ENCODE measurements around the gene LEFTY2.

The LEFTY2 gene

GRCh38 chr1:225928186-225929175 is 12.5 kb downstream of the LEFTY2 start:
- peak; percentile 97 for DNase-seq

- DNase-seq = peak; percentile 56
Observed at GRCh38 chr1:225926551-225927113, 14.4 kb downstream of the LEFTY2 start.

DNA sequence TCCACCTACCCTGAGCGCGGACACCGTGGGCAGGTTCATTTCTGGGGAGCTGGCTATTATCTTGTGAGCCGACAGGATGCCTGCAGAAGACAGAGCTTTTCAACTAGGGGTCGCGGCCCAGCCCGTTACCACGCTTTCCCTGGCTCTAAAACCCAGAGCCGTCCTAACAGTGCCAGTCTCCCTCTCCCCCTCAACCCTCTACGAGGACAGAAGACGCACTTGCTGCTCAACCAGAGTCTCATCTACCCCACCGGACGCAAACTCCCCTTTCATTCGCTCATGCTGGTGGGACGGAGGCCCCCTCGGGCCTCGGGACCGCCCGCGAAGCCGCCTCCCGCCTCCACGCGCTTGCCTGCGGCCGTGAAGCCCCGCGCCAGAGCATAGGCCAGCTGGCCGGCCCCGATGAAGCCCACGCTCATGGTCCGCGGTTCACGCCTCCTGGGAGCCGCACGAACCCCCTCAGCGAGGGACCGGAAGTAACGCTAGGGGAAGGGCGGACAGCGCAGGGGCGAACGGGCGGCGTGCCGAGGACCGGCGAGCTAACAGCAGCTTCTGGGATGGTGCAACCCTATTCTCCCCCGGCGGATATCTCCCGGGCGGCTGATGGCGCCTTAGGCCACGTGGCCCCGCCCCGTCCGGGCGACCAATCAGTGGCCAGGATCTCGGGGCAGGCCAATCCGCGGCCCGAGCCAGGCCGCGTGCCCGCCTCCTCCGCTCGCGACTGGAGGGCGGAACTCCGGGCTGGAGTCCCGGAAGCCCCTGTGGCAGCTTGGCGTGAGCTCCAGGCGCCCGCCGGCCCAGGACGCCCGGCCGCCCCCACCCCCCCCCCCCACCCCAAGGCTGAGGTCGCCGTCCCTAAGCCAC is 17.1 kb downstream of the LEFTY2 start, which contains the start of gene PYCR2:
PYCR2 (minus strand) TSS at position 559 of the 864 bp plus-strand sequence; CDS start at position 419, 140 bp downstream.
- peak; percentile 99 for DNase-seq

DNA sequence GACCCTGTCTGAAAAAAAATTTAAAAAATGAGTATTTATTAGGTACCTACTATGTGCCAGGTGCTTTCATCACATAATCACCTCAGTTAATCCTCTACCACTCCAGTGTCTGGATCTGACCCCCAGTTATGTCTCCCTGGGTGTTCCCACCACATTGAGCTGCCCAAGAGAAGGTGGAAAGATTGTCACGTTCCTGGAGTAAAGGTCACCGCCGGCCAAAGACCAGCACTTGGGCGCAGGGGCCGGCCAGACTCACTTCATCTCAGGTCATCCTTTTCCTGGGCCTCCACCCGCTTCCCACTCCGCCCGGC is 17.7 kb downstream of the LEFTY2 start:
- DNase-seq = no peak

GRCh38 chr1:225921734-225922709 is 19.0 kb downstream of the LEFTY2 start:
- no peak for DNase-seq

DNA sequence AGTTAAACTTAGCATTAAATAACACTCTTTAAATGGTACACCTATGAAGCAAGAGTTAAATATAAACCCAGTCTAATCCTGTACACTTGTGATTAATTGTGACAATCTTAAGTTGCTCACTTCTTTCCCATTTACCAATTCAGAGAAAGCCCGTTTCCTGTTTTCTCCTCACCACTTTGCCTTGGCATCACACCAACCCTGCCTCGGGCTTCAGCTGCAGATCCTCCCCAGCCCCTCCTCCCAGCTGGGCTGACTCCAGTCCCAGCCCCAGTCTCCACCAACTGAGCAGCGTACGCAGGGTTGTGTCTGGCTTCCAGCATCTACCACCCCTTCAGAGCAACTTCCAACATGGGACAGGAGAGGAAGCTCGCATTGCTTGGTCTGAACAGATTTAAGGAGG is 21.1 kb downstream of the LEFTY2 start:
- DNase-seq = no peak

- no peak for DNase-seq
Observed at GRCh38 chr1:225918280-225918679, 22.7 kb downstream of the LEFTY2 start.

DNA sequence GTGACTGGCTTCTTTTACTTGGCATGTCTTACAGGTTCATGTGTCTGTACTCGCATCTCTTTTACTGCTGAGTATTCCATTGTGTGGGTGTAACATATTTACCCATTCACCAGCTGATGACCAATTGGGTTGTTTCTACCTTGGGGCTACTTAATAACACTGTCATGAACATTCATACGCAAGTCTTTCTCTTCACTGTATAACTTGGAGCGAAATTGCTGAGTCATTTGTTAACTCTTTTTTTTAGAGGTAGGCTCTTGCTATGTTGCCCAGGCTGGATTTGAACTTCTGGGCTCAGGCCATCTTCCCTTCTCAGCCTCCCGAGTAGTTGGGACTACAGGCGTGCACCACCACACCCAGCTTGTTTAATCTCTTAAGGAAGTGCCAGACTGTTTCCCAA is 23.5 kb downstream of the LEFTY2 start:
- DNase-seq = no peak

- DNase-seq = no peak
Observed at GRCh38 chr1:225917101-225917500, 23.9 kb downstream of the LEFTY2 start.

DNA sequence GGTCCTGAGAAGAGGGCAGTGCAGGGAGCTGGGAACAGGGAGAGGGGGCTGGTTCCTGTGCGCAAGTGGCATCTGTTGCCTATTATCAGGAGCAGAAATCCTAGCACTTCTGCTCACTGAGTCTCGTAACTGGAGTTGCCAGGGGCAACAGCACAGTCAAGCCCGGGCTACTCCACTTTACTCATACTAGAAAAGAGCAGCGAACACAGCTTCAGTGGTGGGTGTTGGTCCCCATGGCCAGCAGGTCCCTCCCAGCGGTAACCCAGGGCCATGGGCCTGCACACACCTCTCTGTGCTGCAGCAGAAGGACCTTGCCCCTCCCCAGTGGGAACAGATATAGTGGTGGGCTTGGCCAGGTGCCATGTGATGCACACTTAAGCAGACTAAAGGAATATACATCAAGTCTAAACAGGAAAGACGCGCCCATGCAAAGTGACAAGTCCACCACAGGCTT is 25.5 kb downstream of the LEFTY2 start:
- no peak for DNase-seq

- no peak for DNase-seq
Observed at GRCh38 chr1:225914947-225915346, 26.1 kb downstream of the LEFTY2 start.

GRCh38 chr1:225914391-225914790 is 26.6 kb downstream of the LEFTY2 start:
- no peak for DNase-seq

DNA sequence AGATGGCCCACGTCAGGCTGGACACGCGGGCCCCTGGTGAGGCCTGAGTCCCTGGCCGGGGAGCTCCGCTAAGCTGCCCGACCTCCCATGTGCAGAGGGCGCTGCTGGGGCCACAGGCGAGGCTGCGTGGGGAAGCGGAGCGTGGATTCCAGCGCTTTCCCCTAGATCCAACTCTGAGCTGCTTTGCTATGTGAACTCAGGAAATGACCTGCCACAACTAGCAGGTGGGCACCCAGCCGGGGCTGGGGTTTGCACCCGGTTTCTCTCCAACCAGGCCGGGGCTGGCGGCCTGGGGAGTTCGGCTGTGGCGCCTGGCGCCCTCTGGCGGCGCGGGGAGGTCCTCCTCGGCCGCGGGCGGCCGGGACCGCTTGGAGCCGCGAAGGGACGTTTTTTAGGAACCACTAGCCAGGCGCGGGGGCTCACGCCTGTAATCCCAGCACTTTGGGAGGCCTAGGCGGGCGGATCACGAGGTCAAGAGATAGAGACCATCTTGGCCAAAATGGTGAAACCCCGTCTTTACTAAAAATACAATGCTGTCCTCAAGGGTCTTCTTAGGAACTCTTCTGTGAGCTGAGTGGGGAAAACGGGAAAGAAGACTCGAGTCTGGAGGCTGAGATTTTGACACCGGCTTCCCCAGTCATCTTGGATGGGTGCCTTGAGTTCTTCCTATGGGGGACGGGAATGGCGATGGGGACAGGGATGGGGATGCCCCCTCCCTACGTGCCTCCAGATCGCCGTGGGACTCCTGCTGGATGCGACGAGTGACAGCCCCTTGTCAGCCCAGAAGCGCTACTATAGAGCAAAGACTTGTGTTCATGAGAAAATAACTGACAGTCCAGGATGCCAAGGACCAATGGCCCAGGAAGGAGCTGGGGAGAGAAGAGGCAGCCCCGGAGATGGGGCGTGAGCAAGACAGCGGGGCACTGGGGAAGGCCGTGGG is 29.6 kb downstream of the LEFTY2 start:
- DNase-seq = peak; percentile 24

DNA sequence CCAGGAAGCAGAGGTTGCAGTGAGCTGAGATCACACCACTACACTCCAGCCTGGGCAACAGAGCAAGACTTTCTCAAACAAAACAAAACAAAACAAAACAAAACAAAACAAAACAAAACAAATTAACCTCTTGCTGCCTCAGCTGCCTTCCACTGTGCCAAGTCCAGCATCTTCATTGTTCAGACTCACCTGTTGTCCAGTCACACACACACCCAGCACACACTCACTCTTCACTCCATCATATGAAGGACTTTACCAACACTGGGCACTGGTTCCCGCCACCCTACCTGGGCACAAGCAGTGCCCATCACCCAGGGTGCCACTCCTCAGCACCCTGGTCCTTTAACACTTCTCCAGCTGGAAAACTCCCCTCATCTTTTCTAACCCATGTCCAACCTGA is 31.5 kb downstream of the LEFTY2 start:
- no peak for DNase-seq

- no peak for DNase-seq
Observed at GRCh38 chr1:225908773-225909172, 32.2 kb downstream of the LEFTY2 start.

DNA sequence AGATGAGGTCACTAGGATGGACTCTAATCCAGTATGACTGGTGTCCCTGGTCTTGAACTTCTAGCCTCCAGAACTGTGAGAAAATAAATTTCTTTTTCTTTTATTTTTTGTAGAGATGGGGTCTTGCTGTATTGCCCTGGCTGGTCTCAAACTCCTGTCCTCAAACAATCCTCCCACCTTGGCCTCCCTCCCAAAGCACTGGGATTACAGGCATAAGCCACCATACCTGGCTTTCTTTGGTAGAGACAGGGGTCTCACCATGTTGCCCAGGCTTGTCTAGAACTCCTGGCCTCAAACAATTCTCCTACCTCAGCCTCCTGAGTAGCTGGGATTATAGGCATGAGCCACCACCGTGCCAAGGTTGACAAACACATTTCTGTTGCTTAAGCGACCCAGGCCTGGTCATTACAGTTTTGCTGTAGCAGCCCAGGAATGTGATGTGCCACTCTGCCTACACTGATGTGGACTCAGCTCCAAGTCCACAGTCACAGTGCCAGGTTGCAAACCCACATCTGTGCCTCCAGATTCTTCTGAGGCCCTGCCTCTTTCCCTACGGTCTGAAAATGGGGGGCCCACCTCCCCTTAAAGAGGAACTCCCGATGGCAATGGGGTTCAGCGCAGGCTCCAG is 32.9 kb downstream of the LEFTY2 start:
- DNase-seq = no peak

DNA sequence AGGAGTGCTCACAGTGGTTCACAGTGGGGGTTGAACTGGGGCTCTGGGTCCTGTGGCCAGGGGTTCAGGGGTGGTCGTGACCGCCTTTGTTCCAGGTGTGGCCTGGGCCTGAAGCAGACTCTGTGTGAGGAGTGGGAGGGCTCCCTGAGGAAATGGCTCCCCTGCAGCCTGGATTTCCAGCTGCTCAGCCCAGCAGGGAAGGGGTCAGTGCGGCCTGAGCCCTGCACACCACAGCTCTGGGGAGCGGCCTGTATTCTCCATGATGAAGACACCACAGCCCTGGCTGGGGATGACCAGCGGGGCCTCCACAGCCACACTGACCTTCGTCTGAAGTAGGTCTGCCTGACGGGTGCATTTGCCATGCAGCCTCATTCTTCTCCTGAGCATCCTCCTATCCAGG is 33.7 kb downstream of the LEFTY2 start:
- DNase-seq = no peak

DNA sequence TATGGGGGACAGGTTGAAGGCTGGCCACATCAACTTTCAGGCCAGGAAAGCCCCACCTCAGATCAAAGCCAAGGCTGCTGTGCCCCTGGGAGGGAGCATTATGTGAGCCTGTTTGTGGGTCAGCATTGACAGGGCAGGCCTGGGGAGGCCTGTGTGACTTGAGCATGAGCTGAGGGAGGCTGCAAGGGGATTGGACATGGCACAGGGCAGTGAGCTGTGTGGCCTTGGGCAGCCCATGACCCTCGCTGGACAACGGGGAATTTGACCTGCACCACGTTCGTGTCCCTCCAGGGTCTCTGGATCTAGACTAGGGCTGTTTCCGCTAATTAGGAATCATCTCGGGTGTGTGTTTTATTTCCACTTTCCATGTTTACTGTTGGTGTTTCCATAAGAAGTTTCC is 34.6 kb downstream of the LEFTY2 start:
- no peak for DNase-seq

- no peak for DNase-seq
Observed at GRCh38 chr1:225903623-225904022, 37.4 kb downstream of the LEFTY2 start.

Data from OCI-M1 (cell line).